HFF-Myc (cell line): ENCODE results near the gene SYT6.

Experiments
- DNase-seq: peaks from one replicate; pipeline ENCODE4 v3.0.0-alpha.2; 2011; ENCODE audit warnings: low read depth; ENCODE audit errors: extremely low read depth
- H3K4me3 ChIP-seq: replicated peaks from 2 replicates; pipeline ENCODE4 v1.5.1; 2011; ENCODE audit warnings: low read depth, mild to moderate bottlenecking, control low read depth, low read length
- CTCF ChIP-seq: IDR thresholded peaks from 2 replicates; pipeline ENCODE4 v1.5.1; 2012; ENCODE audit warnings: mild to moderate bottlenecking, low read depth, low read length, control low read depth; ENCODE audit errors: missing control alignments

The SYT6 gene

GRCh38 chr1:114094675-114095074, 59.0 kb downstream of the SYT6 start:
- H3K4me3 ChIP-seq = no peak overlapping the region
- no peak for TF ChIP-seq CTCF
- DNase-seq = no peak

GRCh38 chr1:114094363-114094634, 59.4 kb downstream of the SYT6 start:
- no peak overlapping the region for H3K4me3 ChIP-seq
- no peak for DNase-seq
- TF ChIP-seq CTCF = no peak

- no peak overlapping the region for H3K4me3 ChIP-seq
- no peak for DNase-seq
- no peak for TF ChIP-seq CTCF
Observed at GRCh38 chr1:114093624-114094362, 59.9 kb downstream of the SYT6 start.

- DNase-seq = no peak
- TF ChIP-seq CTCF = no peak
- no peak overlapping the region for H3K4me3 ChIP-seq
Observed at GRCh38 chr1:114092186-114093062, 61.2 kb downstream of the SYT6 start.

- no peak for DNase-seq
- no peak overlapping the region for H3K4me3 ChIP-seq
- no peak for TF ChIP-seq CTCF
Observed at GRCh38 chr1:114091711-114092110, 62.0 kb downstream of the SYT6 start.

GRCh38 chr1:114090738-114091505, 62.7 kb downstream of the SYT6 start:
- H3K4me3 ChIP-seq = no peak overlapping the region
- no peak for DNase-seq
- TF ChIP-seq CTCF = no peak
